Astrocyte (in vitro differentiated cells and primary cell): ENCODE results near the gene DELE1. TPM values are rescaled to one million over a fixed set of nuclear protein-coding genes. Genes with fewer than 3 reads are reported as not detected.

Source experiments
- DNase-seq: peaks from one replicate; pipeline ENCODE4 v3.0.0-alpha.2; 2010; ENCODE audit warnings: low read depth
- FAIRE-seq: peaks from 2 replicates; lab custom pipeline; 2011; peaks lifted over from hg19 to GRCh38; lab: Jason Lieb, UNC
- H2AFZ ChIP-seq: 2 replicates; pipeline ENCODE4 v1.6.0; 2012; ENCODE audit warnings: low read depth, low read length, inconsistent platforms
- H3K27ac ChIP-seq: 2 replicates; pipeline ENCODE4 v1.5.1; 2011; ENCODE audit warnings: low read depth, low read length, inconsistent platforms
- H3K27me3 ChIP-seq: 2 replicates; pipeline ENCODE4 v1.6.0; 2011; ENCODE audit warnings: low read length, inconsistent platforms; ENCODE audit not compliant: insufficient read depth
- H3K36me3 ChIP-seq: 2 replicates; pipeline ENCODE4 v1.5.1; 2011; ENCODE audit warnings: low read length, inconsistent platforms; ENCODE audit not compliant: insufficient read depth
- H3K4me1 ChIP-seq: 2 replicates; pipeline ENCODE4 v1.5.1; 2011; ENCODE audit warnings: low read length, inconsistent platforms; ENCODE audit not compliant: insufficient read depth
- H3K4me2 ChIP-seq: 2 replicates; pipeline ENCODE4 v1.6.0; 2012; ENCODE audit warnings: low read length, inconsistent platforms
- H3K4me3 ChIP-seq: 2 replicates; pipeline ENCODE4 v1.5.1; 2011; ENCODE audit warnings: low read depth, mild to moderate bottlenecking, low read length, inconsistent platforms; ENCODE audit not compliant: insufficient read depth
- H3K79me2 ChIP-seq: 2 replicates; pipeline ENCODE4 v1.6.0; 2012; ENCODE audit warnings: mild to moderate bottlenecking, low read length, inconsistent platforms; ENCODE audit not compliant: insufficient read depth
- H3K9ac ChIP-seq: 2 replicates; pipeline ENCODE4 v1.6.0; 2012; ENCODE audit warnings: mild to moderate bottlenecking, low read length, inconsistent platforms
- H3K9me3 ChIP-seq: 2 replicates; pipeline ENCODE4 v1.5.1; 2012; ENCODE audit warnings: low read depth, mild to moderate bottlenecking, low read length, inconsistent platforms; ENCODE audit not compliant: insufficient read depth
- H4K20me1 ChIP-seq: 2 replicates; pipeline ENCODE4 v1.6.0; 2012; ENCODE audit warnings: low read length, inconsistent platforms; ENCODE audit not compliant: insufficient read depth
- H3K27ac Mint-ChIP-seq: one replicate; pipeline ENCODE4 v1.8.0; 2021; ENCODE audit warnings: mild to moderate bottlenecking, mixed read lengths; ENCODE audit not compliant: unreplicated experiment
- H3K27me3 Mint-ChIP-seq: one replicate; pipeline ENCODE4 v1.8.0; 2021; ENCODE audit warnings: low read depth, mixed read lengths; ENCODE audit not compliant: unreplicated experiment
- H3K36me3 Mint-ChIP-seq: one replicate; pipeline ENCODE4 v1.8.0; 2021; ENCODE audit warnings: low read depth, mixed read lengths; ENCODE audit not compliant: unreplicated experiment
- H3K4me1 Mint-ChIP-seq: one replicate; pipeline ENCODE4 v1.8.0; 2021; ENCODE audit warnings: low read depth, mixed read lengths; ENCODE audit not compliant: unreplicated experiment
- H3K4me3 Mint-ChIP-seq: one replicate; pipeline ENCODE4 v1.8.0; 2021; ENCODE audit warnings: mild to moderate bottlenecking, moderate library complexity, mixed read lengths; ENCODE audit not compliant: unreplicated experiment
- H3K9me3 Mint-ChIP-seq: one replicate; pipeline ENCODE4 v1.8.0; 2021; ENCODE audit warnings: mild to moderate bottlenecking, mixed read lengths; ENCODE audit not compliant: unreplicated experiment
- EZH2 ChIP-seq: IDR thresholded peaks from 2 replicates; pipeline ENCODE4 v1.6.1; 2012; ENCODE audit warnings: mild to moderate bottlenecking, low read length, inconsistent platforms; ENCODE audit not compliant: insufficient read depth
- total RNA-seq: library from RNA; stranded (reverse); gene quantifications from 2 replicates; pipeline ENCODE4 v1.2.1, GENCODE V29; 2021
- TF ChIP-seq, protein P1 (sequence below): IDR thresholded peaks from 2 replicates; pipeline ENCODE4 v1.5.1; 2011; ENCODE audit warnings: low read depth, mild to moderate bottlenecking, inconsistent platforms, low read length, moderate library complexity; ENCODE audit not compliant: insufficient read depth

The DELE1 gene
- total RNA-seq, 1 donor from 2014 or later, result 37.6 TPM

DNA sequence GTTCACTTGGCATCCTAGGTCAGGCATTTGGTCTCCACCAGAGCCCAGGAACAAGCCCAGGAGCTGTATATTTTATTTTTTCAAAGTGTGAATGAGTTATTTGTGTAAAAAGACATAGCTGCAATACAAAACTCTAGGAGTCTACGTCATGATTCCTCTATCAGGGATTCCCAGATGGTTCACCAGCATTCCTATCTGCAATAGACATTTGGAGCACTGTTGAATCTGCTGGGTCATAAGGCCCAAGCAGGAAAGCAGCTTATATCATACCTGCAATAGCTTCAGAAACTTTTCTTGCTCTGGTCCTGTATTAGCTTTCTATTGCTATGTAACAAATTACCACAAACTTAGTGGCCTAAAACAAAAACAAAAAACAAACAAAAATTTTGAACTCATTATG, 16.7 kb upstream of the DELE1 start:
- H4K20me1 ChIP-seq, result no peaks in the 10 kb centered on the region
- no peaks in the 10 kb centered on the region for H3K79me2 ChIP-seq
- H3K9me3 Mint-ChIP-seq, result no peaks in the 10 kb centered on the region
- H3K4me1 Mint-ChIP-seq, result no peaks in the 10 kb centered on the region
- no peak overlapping the region for H3K9ac ChIP-seq
- no peak overlapping the region for H3K27ac ChIP-seq
- no peak for DNase-seq
- H3K4me2 ChIP-seq, result no peak overlapping the region
- FAIRE-seq, result no peak
- peaks cover 3% of the 10 kb centered on the region for H3K27me3 Mint-ChIP-seq
- H3K4me1 ChIP-seq, result no peaks in the 10 kb centered on the region
- no peak overlapping the region for H3K4me3 Mint-ChIP-seq
- no peak overlapping the region for H2AFZ ChIP-seq
- peaks cover 5% of the 10 kb centered on the region for H3K27me3 ChIP-seq
- TF ChIP-seq, protein P1, sequence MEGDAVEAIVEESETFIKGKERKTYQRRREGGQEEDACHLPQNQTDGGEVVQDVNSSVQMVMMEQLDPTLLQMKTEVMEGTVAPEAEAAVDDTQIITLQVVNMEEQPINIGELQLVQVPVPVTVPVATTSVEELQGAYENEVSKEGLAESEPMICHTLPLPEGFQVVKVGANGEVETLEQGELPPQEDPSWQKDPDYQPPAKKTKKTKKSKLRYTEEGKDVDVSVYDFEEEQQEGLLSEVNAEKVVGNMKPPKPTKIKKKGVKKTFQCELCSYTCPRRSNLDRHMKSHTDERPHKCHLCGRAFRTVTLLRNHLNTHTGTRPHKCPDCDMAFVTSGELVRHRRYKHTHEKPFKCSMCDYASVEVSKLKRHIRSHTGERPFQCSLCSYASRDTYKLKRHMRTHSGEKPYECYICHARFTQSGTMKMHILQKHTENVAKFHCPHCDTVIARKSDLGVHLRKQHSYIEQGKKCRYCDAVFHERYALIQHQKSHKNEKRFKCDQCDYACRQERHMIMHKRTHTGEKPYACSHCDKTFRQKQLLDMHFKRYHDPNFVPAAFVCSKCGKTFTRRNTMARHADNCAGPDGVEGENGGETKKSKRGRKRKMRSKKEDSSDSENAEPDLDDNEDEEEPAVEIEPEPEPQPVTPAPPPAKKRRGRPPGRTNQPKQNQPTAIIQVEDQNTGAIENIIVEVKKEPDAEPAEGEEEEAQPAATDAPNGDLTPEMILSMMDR, result no peak
- no peak for TF ChIP-seq EZH2
- H3K36me3 Mint-ChIP-seq, result no peaks in the 10 kb centered on the region
- H3K27ac Mint-ChIP-seq, result no peak overlapping the region
- no peaks in the 10 kb centered on the region for H3K36me3 ChIP-seq
- no peak overlapping the region for H3K4me3 ChIP-seq
- no peaks in the 10 kb centered on the region for H3K9me3 ChIP-seq

DNA sequence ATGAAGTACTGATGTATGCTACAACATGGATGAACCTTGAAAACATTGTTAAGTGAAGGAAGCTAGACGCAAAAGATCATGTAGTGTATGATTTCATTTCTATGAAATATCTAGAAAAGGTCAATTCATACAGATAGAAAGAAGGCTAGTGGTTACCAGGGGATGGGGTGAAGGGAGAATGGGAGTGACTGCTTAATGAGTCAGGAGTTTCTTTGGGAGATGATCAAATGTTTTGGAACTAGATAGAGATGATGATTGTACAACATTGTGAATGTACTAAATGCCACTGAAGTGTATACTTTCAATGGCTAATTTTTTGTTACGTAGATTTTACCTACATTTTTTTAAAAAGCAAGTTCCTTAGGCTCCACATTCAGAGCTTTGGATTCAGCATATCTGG, 14.9 kb upstream of the DELE1 start:
- Mint-ChIP-seq H3K9me3 (no peaks in the 10 kb centered on the region), H3K27me3 (peaks cover 6% of the 10 kb centered on the region), H3K36me3 (no peaks in the 10 kb centered on the region), H3K27ac (no peak overlapping the region), H3K4me1 (no peaks in the 10 kb centered on the region), H3K4me3 (no peak overlapping the region)
- Histone ChIP-seq H3K9me3 (no peaks in the 10 kb centered on the region), H3K27me3 (peaks cover 8% of the 10 kb centered on the region), H2AFZ (no peak overlapping the region), H3K36me3 (no peaks in the 10 kb centered on the region), H4K20me1 (no peaks in the 10 kb centered on the region), H3K4me3 (no peak overlapping the region), H3K4me1 (peaks cover under 1% of the 10 kb centered on the region), H3K27ac (no peak overlapping the region), H3K79me2 (no peaks in the 10 kb centered on the region), H3K9ac (no peak overlapping the region), H3K4me2 (no peak overlapping the region)
- peak; percentile 7 for DNase-seq
- TF ChIP-seq EZH2, result no peak
- TF ChIP-seq, protein P1, result no peak
- FAIRE-seq, result no peak

DNA sequence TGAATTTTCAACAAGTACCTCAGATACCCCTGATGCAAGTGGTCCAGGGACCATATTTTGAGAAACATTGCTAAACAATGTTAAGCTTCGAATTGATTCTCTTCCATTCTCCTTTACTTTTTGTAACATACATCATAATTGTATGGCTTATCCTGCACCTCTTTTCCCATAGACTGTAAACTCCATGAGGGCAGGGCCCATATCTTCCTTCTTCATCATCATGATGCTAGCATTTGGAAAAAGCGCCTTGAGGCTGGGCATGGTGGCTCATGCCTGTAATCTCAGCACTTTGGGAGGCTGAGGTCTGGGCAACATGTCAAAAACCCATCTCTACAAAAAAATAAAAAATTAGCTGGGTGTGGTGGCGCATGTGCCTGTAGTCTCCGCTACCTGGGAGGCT, 14.5 kb upstream of the DELE1 start:
- DNase-seq, result no peak
- no peak for FAIRE-seq

More for the DNA sequence above, 14.5 kb upstream of the DELE1 start:
- H3K79me2 ChIP-seq, result no peaks in the 10 kb centered on the region
- TF ChIP-seq, protein P1, result no peak
- TF ChIP-seq EZH2, result no peak
- Mint-ChIP-seq H3K9me3 (no peaks in the 10 kb centered on the region), H3K36me3 (no peaks in the 10 kb centered on the region), H3K4me3 (no peak overlapping the region), H3K4me1 (no peaks in the 10 kb centered on the region), H3K27ac (no peak overlapping the region), H3K27me3 (peaks cover 7% of the 10 kb centered on the region)
- no peak overlapping the region for H3K4me3 ChIP-seq
- no peaks in the 10 kb centered on the region for H3K36me3 ChIP-seq
- no peak overlapping the region for H3K27ac ChIP-seq
- H2AFZ ChIP-seq, result no peak overlapping the region
- no peaks in the 10 kb centered on the region for H3K9me3 ChIP-seq
- peaks cover 11% of the 10 kb centered on the region for H3K27me3 ChIP-seq
- no peaks in the 10 kb centered on the region for H4K20me1 ChIP-seq
- no peak overlapping the region for H3K9ac ChIP-seq
- no peak overlapping the region for H3K4me2 ChIP-seq
- H3K4me1 ChIP-seq, result peaks cover 4% of the 10 kb centered on the region
